DMS 273 (cell line): ENCODE results near the gene FAF1.

Experiments used
- DNase-seq: peaks from one replicate; lab custom pipeline; 2025; ENCODE audit not compliant: unreplicated experiment; lab: John Stamatoyannopoulos, UW

Gene FAF1

DNA sequence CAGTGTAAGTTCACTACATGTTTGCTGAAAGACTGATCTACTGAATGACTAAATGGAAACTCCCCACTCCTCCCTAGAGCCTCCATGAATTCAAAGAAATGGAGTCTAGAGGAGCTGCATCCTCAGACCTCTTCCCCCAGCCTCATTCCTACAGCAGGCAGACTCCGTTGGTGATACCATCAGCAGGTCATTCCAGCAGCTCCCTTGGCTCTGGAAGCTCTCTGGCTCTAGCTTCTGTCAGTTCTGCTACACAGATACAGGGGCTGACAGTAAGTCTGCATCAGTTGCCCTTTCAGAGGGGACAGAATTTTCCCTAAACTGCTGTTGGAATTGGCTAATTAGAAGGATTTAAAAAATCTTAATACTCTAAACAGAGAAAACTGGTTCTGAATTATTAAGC, 505.2 kb downstream of the FAF1 start:
- DNase-seq = no peak

DNA sequence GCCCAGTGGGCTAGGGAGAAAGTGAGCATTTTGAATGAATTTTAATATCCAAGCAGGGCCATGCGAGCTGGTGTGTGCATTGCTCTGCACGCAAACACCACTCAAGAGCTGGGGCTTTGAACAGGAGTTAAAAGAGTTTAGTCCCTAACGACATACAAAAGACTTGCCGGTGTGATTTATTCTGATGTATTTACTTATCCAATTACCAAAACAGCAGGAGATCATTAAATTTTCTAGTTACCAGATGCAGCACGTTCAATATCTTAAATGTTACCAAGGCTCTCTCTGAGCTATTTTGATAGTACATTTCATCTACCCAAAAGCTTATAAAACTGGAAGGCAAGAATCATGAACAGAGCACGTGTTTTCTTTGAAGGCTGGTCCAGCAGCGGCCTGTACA, 506.8 kb downstream of the FAF1 start:
- no peak for DNase-seq

- no peak for DNase-seq
These were observed 507.4 kb downstream of the FAF1 start for GRCh38 chr1:50452700-50453099.

DNA sequence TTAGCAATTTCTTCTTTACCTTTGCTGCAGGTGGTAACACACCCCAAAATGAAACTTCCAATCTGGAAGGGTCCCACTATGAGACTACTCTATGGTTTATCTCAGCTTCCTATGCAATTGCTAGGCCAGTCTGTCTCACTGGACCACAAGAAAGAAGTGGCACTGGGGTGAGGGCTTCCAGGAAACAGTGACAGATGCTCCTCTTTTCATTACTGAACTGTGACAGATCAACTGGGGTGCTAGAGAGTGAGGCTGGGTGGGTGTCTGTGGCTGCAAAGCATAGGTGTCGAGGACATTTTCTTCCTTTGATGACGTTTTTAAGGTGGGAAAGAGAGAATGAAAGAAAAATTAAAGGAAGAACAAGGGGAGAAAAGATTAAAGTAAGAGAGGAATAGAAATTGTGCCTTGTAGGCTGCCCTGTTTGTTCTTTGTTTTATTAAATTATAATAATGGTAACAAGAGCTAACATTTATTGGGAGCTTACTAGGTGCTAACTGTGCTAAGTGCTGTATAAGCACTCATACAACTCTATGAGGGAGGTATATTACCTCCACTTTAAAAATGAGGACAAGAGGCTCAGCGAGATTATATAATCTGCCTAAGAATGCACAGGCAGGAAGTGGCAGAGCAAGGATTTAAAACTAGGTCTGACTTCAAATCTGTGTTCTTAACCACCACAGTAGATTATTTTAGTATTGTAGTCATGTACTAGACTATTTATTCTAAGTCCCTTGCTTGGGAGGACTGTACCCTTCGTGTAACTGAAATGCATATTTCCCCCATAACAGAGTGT, 509.0 kb downstream of the FAF1 start:
- DNase-seq = no peak

GRCh38 chr1:50447961-50448360, 512.1 kb downstream of the FAF1 start:
- DNase-seq = no peak

GRCh38 chr1:50441183-50441582, 518.9 kb downstream of the FAF1 start:
- DNase-seq = no peak

GRCh38 chr1:50438945-50439344, 521.1 kb downstream of the FAF1 start:
- DNase-seq = no peak

DNA sequence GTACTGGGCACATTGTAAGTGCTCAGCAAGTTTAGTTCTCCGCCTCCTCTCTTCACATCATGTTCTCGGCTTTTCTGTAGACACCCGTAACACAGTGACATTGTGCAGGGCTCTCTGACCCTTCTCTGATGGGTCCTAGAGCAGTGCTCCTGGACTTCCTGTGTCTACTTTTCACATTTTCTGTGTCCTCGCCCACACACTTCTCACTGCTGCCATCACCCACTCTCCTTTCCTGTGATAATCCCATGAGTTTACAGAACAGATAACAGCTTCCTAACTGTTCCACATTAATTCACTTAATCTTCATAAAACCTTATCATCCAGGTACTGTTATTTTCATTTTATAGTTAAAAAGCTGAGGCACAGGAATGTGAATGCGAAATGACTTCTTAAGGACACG, 523.6 kb downstream of the FAF1 start:
- no peak for DNase-seq

- DNase-seq = no peak
These were observed 530.1 kb downstream of the FAF1 start for GRCh38 chr1:50430010-50430405.

- DNase-seq = peak; percentile 63
These were observed 532.0 kb downstream of the FAF1 start for GRCh38 chr1:50427818-50428779.

DNA sequence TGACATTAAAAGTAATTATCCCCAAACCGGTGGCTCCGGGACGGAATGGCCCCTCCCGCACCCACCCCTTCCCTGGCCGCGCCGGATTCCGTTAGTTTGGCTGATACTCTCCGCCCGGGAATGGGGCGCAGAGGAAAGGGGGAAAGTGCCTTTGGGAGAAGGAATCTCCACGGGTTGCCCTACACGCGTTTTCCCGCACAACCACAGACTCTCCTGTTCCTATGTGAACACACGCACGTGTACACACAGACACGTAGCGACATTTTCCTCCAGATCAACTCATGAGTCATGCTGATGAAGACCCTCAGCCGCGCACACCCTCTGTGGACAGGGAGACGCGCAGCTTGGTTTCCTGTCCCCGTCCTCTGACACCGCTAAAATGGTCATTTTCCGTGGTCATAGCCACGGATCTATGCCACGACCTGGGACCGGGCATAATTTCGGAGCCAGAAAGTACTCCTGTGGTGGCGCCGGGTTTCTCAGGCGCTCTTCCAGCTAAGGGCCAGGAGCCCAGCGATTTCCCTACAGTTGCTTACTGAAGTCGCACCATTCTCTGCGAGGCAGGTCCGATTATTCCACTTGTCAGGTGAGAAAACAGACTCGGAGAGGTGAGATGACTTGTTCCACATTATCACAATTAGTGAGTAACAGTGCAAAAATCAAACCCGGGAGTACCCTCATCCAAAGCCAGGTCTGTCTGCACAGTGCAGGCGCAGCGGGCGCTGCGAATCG, 532.8 kb downstream of the FAF1 start:
- DNase-seq = peak; percentile 63

GRCh38 chr1:50426702-50427085, 533.4 kb downstream of the FAF1 start:
- DNase-seq = peak; percentile 61

DNA sequence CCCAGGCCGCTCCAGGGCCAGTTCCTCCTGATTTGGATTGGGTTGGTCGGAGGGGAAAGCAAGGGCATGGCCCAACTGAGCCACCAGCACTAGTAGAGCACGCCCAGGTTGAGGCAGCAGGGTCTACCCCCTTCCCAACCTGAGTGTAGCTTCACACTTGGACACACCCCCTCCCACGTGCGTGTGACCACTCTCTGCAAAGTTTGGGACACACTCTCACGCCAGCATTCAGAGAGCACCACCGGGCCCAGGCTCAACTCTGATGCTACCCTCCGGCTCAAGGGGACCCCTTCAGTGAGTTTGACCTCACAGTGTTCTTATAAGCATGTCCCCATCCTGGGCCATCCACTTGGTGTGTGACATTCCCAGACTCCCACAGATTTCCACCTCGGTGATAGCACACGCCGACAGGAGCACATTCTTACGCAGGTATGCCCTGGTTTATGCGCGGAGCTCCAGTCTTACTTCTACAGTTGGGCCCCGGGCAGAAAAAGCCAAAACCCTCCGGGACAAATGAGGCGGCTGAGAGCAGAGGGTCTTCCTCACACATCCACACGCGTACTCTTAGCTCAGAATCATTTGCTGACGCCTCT, 533.9 kb downstream of the FAF1 start:
- no peak for DNase-seq

DNA sequence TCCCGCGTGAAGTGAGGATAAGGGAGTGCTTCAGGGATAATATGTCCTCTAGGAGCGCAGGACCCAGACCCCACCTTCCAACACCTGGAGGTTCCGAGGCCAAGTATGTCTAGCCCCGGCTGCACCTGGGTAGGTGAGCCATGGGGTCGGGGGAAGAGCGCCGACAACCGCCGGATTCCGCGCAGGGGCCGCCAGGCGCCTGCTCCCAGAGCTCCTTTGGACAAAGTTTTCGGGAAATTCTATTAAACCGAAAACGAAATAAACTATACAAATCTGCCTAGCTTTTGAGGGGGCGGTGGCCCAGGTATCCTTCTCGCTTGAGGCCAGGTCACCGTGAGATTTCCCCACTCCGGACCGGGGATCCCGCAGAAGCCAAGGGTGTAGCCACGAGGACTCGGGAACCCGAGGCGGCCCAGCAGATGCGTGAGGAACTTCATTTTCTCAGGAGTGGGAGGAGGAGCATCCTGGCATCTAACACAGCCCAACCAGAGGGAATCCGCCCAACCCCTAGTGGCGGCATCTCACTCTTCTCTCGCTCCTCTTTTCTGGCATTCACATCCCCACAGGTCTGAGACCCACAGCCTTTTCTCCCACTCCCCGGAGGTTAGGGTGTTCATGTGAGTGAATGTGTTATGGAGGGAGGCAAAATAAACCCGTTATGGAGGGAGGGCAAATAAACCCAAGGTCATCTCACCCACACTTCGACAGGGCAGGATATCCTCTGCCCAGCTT, 534.5 kb downstream of the FAF1 start:
- peak; percentile 36 for DNase-seq

DNA sequence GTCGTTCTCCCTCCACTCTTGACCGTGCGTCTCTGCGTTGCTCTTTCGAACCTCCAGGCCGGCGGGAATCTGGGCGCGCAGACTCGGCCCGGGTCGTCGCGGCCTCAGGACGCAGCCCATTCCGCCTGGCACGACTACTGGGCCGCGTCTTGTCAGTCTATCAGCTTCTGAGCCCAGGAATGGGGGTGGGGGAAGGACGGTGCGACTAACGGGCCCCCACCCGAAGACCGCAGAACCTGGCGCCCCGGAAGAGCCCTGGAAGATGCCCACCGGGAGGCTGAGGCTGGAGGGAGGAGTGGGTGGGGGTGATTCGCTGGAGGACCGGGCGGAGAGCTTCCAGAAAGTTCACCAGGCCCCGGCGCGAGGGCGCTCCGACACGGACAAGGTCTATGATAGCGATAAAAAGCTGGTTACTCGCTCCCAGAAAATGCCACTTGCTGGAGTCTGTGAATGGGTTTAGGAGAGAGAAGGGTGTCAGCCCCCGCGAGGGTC, 535.1 kb downstream of the FAF1 start:
- no peak for DNase-seq

DNA sequence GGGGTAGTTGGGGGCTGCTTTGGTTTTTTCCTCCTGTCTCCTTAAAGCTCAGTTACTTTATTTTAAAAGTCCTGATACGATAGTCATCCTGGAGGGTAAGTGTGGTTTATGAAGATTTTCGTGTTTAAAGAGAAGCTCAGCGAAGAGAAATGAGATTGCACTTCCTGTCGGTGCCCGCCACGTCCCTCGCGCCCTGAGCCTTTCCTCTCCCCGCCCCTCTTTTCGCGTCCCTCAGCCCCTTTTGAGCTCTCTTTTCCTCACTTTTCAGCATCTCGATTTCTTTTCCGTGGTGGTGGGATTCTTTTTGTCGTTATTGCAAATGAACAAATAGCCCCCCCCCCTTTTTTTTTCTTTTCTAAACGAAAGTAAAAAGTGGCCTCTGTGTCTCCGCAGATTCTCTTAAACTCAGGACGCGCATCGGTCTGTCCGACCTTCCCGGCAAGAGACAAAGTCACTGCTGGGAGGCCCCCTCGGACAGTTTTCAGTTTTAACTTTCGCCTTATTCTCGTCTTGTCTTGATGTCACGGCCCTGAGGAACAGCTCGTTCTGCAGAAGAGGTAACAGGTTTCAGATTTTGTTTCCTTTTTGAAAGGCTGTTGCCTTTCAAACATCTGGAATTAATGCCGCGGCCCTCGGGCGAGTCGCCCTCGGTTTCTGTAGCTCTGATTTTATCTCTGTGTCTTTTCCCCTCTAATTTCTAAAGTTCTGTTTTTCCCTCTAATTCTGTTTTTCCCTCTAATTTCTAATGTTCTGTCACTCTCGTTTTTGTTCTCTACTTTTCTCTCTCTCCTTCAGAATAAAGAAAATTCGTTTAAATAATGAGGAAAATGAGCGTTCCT, 535.8 kb downstream of the FAF1 start:
- peak; percentile 66 for DNase-seq

DNA sequence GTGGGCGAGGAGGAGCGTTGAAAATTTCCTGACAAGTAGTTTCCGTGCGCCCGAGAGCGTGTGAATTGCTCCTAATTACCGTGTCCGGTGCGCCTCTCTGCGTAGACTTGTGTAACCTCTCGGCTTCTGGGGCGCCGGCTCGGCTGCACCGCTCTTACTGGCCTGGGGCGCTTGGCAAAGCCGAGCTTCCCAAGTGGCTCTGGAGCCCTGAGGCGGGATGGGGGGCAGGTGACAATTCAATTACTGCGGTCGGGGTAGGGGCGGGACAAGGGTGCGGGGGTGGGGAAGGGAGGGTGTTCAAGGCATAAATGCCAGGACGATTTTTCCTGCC, 536.4 kb downstream of the FAF1 start:
- DNase-seq = peak; percentile 88

- DNase-seq = peak; percentile 88
These were observed 537.0 kb downstream of the FAF1 start, which contains the start of gene DMRTA2 for GRCh38 chr1:50422946-50423669. Gene DMRTA2 (minus strand): TSS chr1:50423443. CDS start chr1:50421536, 1,907 bp downstream.

DNA sequence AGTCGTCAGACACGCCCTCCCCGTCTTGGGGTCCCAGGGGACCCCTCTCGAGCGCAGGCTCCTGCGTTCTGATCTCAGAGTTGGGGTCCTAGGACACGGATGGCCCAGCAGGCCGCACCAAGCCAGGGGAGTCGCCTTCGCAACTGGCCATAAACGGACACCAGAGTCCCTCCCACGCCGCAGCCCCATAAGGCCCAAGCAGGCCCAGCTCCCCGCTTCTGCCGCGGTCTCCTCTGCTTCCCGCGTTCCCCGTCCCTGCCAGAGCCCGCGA, 537.5 kb downstream of the FAF1 start:
- no peak for DNase-seq
